Suprapubic skin (tissue), 4 donors: ENCODE results near the gene BMPER. TPM values are rescaled to one million over a fixed set of nuclear protein-coding genes. Genes with fewer than 3 reads are reported as not detected.
"Not testable (repeated sequence)": the region's sequence is repeated elsewhere in the genome, so short reads cannot be mapped to it uniquely, and the experiment has no call there.

Source experiments
- DNase-seq, 2 donors: peaks; one replicate each; pipeline ENCODE4 v3.0.0-alpha.2; 2019; ENCODE audit warnings: low spot score in 2 of 2
- H3K27ac ChIP-seq: fragments of 200-600 bp; sonication (generic); one replicate; pipeline ENCODE4 v1.5.1; 2019
- H3K27me3 ChIP-seq: fragments of 200-600 bp; sonication (generic); one replicate; pipeline ENCODE4 v1.5.1; 2019
- H3K36me3 ChIP-seq: fragments of 200-600 bp; sonication (generic); one replicate; pipeline ENCODE4 v1.5.1; 2019
- H3K4me1 ChIP-seq: fragments of 200-600 bp; sonication (generic); one replicate; pipeline ENCODE4 v1.5.1; 2019
- H3K4me3 ChIP-seq: fragments of 200-600 bp; sonication (generic); one replicate; pipeline ENCODE4 v1.5.1; 2019; ENCODE audit warnings: mild to moderate bottlenecking
- H3K9me3 ChIP-seq: fragments of 200-600 bp; sonication (generic); one replicate; pipeline ENCODE4 v1.5.1; 2019
- CTCF ChIP-seq, 2 donors: fragments of 200-600 bp in 1 of 2; fragments of 450-650 bp in 1 of 2; sonication (generic) in 1 of 2; IDR thresholded peaks; one replicate each; pipeline ENCODE4 v1.5.1; 2016 to 2019; ENCODE audit warnings: antibody characterized with exemption in 2 of 2, mild to moderate bottlenecking in 1 of 2, moderate library complexity in 1 of 2
- EP300 ChIP-seq: sonication (generic); formaldehyde crosslinking; IDR thresholded peaks from one replicate; pipeline ENCODE4 v1.6.1; 2017; ENCODE audit warnings: antibody characterized with exemption
- POLR2A ChIP-seq, 2 donors: fragments of 450-650 bp; IDR thresholded peaks; one replicate each; pipeline ENCODE4 v1.6.1; 2017; ENCODE audit warnings: antibody characterized with exemption in 2 of 2, mild to moderate bottlenecking in 2 of 2, moderate library complexity in 2 of 2
- POLR2AphosphoS5 ChIP-seq, 3 donors: sonication (generic); formaldehyde crosslinking; IDR thresholded peaks; one replicate each; pipeline ENCODE4 v1.6.1; 2017; ENCODE audit warnings: antibody characterized with exemption in 3 of 3
- WGBS: methylation state at CpG from one replicate; pipeline ENCODE4 v1.1.5; 2018; 5-methylcytosine and 5-hydroxymethylcytosine counted together
- total RNA-seq, 4 donors: library from RNA; depleted of rRNA; stranded (reverse); fragments of >200 nt; gene quantifications; one replicate each; pipeline ENCODE4 v1.1.0, GENCODE V29; 2016

Gene BMPER
- total RNA-seq, 4 donors from 2014 or later = 0.52 to 7.2 (median 1.2) TPM

- DNase-seq = no peak
- TF ChIP-seq EP300 (no peak), POLR2AphosphoS5 (IDR thresholded peaks at IDR 0.05) (no peak), CTCF (IDR thresholded peaks at IDR 0.05) (no peak), POLR2A (IDR thresholded peaks at IDR 0.05) (no peak)
- H3K27me3 ChIP-seq = no peaks in the 10 kb centered on the region
- H3K27ac ChIP-seq = no peak overlapping the region
- H3K36me3 ChIP-seq = no peaks in the 10 kb centered on the region
- 83% methylated on average over 8 of the region's 8 CpGs for WGBS
- no peak overlapping the region for H3K4me3 ChIP-seq
- H3K4me1 ChIP-seq = no peaks in the 10 kb centered on the region
- no peaks in the 10 kb centered on the region for H3K9me3 ChIP-seq
Measured at GRCh38 chr7:34168013-34168412, 262.7 kb downstream of the BMPER start.

DNA sequence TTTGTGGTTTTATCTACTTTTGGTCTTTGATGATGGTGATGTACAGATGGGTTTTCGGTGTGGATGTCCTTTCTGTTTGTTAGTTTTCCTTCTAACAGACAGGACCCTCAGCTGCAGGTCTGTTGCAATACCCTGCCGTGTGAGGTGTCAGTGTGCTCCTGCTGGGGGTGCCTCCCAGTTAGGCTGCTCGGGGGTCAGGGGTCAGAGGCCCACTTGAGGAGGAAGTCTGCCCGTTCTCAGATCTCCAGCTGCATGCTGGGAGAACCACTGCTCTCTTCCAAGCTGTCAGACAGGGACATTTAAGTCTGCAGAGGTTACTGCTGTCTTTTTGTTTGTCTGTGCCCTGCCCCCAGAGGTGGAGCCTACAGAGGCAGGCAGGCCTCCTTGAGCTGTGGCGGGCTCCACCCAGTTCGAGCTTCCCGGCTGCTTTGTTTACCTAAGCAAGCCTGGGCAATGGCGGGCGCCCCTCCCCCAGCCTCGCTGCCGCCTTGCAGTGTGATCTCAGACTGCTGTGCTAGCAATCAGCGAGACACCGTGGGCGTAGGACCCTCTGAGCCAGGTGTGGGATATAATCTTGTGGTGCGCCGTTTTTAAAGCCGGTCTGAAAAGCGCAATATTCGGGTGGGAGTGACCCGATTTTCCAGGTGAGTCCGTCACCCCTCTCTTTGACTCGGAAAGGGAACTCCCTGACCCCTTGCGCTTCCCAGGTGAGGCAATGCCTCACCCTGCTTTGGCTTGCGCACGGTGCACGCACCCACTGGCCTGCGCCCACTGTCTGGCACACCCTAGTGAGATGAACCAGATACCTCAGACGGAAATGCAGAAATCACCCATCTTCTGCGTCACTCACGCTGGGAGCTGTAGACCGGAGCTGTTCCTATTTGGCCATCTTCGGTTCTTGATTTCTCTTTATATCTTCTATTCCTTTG is 269.6 kb downstream of the BMPER start:
- WGBS = 92% methylated on average over 22 of the region's 32 CpGs
- not testable (repeated sequence) for H3K36me3 ChIP-seq, H3K27ac ChIP-seq, DNase-seq, H3K4me3 ChIP-seq, H3K27me3 ChIP-seq, H3K9me3 ChIP-seq, H3K4me1 ChIP-seq

- 88% methylated on average over 3 of the region's 3 CpGs for WGBS
- Histone ChIP-seq H3K27me3 (no peaks in the 10 kb centered on the region), H3K4me3 (no peak overlapping the region), H3K36me3 (no peaks in the 10 kb centered on the region), H3K9me3 (peaks cover 3% of the 10 kb centered on the region), H3K27ac (no peak overlapping the region), H3K4me1 (no peaks in the 10 kb centered on the region)
- no peak for TF ChIP-seq POLR2AphosphoS5 (IDR thresholded peaks at IDR 0.05)
- TF ChIP-seq EP300 = no peak
- no peak for DNase-seq
Measured at GRCh38 chr7:34175837-34176236, 270.5 kb downstream of the BMPER start.

- no peaks in the 10 kb centered on the region for H3K4me1 ChIP-seq
- H3K27me3 ChIP-seq = no peaks in the 10 kb centered on the region
- DNase-seq = no peak
- no peak overlapping the region for H3K27ac ChIP-seq
- H3K9me3 ChIP-seq = peaks cover 3% of the 10 kb centered on the region
- H3K4me3 ChIP-seq = no peak overlapping the region
- 41% methylated on average over 3 of the region's 3 CpGs for WGBS
- no peaks in the 10 kb centered on the region for H3K36me3 ChIP-seq
- TF ChIP-seq POLR2A (IDR thresholded peaks at IDR 0.05) = no peak
- TF ChIP-seq POLR2AphosphoS5 (IDR thresholded peaks at IDR 0.05) = no peak
- TF ChIP-seq CTCF (IDR thresholded peaks at IDR 0.05) = no peak
- no peak for TF ChIP-seq EP300
Measured at GRCh38 chr7:34177476-34177875, 272.1 kb downstream of the BMPER start.

DNA sequence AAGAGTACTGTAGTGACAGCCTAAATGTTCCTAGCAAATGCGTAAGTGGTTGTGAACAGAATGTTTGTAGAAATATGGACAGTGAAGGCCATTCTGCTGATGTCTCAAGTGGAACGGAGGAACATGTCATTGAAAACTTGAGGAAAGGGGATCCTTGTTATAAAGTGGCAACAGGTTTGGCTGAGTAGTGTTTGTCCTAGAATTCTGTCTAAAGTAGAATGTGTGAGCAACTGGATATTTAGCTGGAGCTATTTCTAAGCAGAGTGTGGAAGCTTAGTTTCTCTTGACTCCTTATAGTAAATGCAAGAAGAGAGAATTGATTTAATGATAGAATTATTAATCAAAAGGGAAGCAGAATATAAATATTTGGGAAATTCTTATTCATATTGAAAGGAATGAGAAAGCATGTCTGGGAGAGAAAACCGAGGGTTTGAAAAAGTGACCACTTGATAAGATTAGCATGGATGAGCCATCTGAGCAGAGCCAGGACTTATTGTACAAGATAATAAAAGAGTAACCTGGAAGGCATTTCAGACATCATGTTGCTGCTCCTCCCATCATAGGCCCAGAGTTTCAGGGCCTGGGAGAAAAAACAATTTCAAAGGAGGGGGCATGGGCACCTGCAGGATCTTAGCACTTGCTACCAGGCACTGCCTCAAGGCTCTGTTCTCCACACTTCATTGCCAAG is 276.1 kb downstream of the BMPER start:
- Histone ChIP-seq H3K27ac (no peak overlapping the region), H3K4me3 (no peak overlapping the region), H3K36me3 (no peaks in the 10 kb centered on the region), H3K27me3 (no peaks in the 10 kb centered on the region), H3K9me3 (no peaks in the 10 kb centered on the region), H3K4me1 (no peaks in the 10 kb centered on the region)
- DNase-seq = no peak
- 93% methylated on average over 3 of the region's 3 CpGs for WGBS
- TF ChIP-seq EP300 = no peak
- no peak for TF ChIP-seq CTCF (IDR thresholded peaks at IDR 0.05)
- no peak for TF ChIP-seq POLR2A (IDR thresholded peaks at IDR 0.05)
- no peak for TF ChIP-seq POLR2AphosphoS5 (IDR thresholded peaks at IDR 0.05)

DNA sequence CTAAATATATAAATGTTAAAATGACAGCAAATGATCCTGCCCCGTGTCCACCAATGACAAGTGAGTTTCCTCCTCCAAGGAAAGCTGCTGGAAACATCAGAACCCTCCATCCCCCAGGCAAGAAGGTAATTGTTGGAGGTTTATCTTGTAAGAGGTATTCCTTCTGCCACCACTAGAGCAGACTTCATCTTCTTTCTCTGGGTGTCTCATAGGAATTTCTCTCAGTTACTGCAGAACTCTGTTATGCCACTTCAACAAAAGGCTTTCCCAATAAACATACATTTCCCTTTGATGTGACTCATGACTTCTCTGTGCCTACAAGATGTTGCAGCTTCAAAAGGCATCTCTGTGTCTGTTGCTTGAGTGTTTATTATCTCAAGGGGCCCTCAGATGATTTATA is 279.1 kb downstream of the BMPER start:
- Histone ChIP-seq H3K4me1 (no peaks in the 10 kb centered on the region), H3K36me3 (no peaks in the 10 kb centered on the region), H3K27ac (no peak overlapping the region), H3K4me3 (no peak overlapping the region), H3K27me3 (no peaks in the 10 kb centered on the region), H3K9me3 (no peaks in the 10 kb centered on the region)
- WGBS = 65% methylated on average over 1 of the region's 1 CpG
- DNase-seq = no peak
- TF ChIP-seq EP300 (no peak), CTCF (IDR thresholded peaks at IDR 0.05) (no peak), POLR2AphosphoS5 (IDR thresholded peaks at IDR 0.05) (no peak), POLR2A (IDR thresholded peaks at IDR 0.05) (no peak)
